ENCODE measurements around the gene PDE7B.

- TF ChIP-seq CTCF (IDR thresholded peaks at IDR 0.05) (no peak), POLR2A (IDR thresholded peaks at IDR 0.05) (no peak)
These were observed 282.8 kb downstream of the PDE7B start for GRCh38 chr6:136134268-136134667.
